Measurements from ENCODE around the gene HIRA. TPM values are rescaled to one million over a fixed set of nuclear protein-coding genes. Genes with fewer than 3 reads are reported as not detected.
"Not testable (repeated sequence)": the region's sequence is repeated elsewhere in the genome, so short reads cannot be mapped to it uniquely, and the experiment has no call there.

Gene HIRA
- total RNA-seq, 1 experiment from 2014 or later, result 24.3 TPM

- Mint-ChIP-seq H3K27me3 (ENCODE audit: insufficient read depth, unreplicated experiment) (no peaks in the 10 kb centered on the region), H3K27ac (ENCODE audit: low read depth, unreplicated experiment) (no peak overlapping the region), H3K36me3 (ENCODE audit: insufficient read depth, unreplicated experiment) (peaks cover 50% of the 10 kb centered on the region), H3K9me3 (ENCODE audit: unreplicated experiment) (no peaks in the 10 kb centered on the region), H3K4me3 (ENCODE audit: unreplicated experiment) (no peak overlapping the region), H3K4me1 (ENCODE audit: insufficient read depth, unreplicated experiment) (no peaks in the 10 kb centered on the region)
- DNase-seq (ENCODE audit: unreplicated experiment), result no peak
- TF ChIP-seq CTCF (IDR thresholded peaks at IDR 0.05; ENCODE audit: unreplicated experiment), result no peak
- intact Hi-C loops (cut with micrococcal nuclease), result no loop called here
- POLR2A ChIA-PET, result interaction anchor here (0.6 to 0.7 kb wide), 3 partner anchors 10 to 940 kb away, joined by 3 read pairs; no protein-coding TSS in a partner anchor
- CTCF ChIA-PET, result interaction anchor here (0.7 kb wide), 1 partner anchor 26 kb away, joined by 4 read pairs; no protein-coding TSS in a partner anchor
- BruUV-seq (replicated peaks), result no TSS peak
These were observed 9.1 kb upstream of the HIRA start for GRCh38 chr22:19440411-19441195.

DNA sequence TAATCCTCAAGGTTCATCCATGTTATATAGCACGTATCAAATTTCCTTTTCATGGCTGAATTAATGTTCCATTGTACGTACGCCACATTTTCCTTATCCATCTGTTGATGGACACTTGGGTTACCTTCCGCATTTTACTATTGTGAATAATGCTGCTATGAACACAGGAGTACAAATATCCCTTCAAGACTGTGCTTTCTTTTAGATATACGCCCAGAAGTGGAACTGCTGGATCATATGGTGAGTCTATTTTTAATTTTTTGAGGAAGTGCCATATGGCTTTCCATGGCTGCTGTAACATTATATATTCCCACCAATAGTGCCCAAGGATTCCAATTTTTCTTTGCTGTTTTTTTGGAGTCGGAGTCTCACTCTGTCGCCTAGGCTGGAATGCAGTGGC is 6.8 kb upstream of the HIRA start:
- DNase-seq (ENCODE audit: unreplicated experiment), result no peak
- Mint-ChIP-seq H3K27me3 (ENCODE audit: insufficient read depth, unreplicated experiment) (no peaks in the 10 kb centered on the region), H3K27ac (ENCODE audit: low read depth, unreplicated experiment) (no peak overlapping the region), H3K9me3 (ENCODE audit: unreplicated experiment) (no peaks in the 10 kb centered on the region), H3K4me3 (ENCODE audit: unreplicated experiment) (no peak overlapping the region), H3K36me3 (ENCODE audit: insufficient read depth, unreplicated experiment) (peaks cover 51% of the 10 kb centered on the region), H3K4me1 (ENCODE audit: insufficient read depth, unreplicated experiment) (no peaks in the 10 kb centered on the region)
- ChIA-PET CTCF (interaction anchor here (0.8 to 1.1 kb wide), 2 partner anchors 36 to 40 kb away, joined by 4 read pairs; no protein-coding TSS in a partner anchor), POLR2A (interaction anchor here (1.7 kb wide), 1 partner anchor 9 kb away, joined by 3 read pairs; the partner anchor contains the start of gene C22orf39)
- BruUV-seq (replicated peaks), result no TSS peak
- intact Hi-C loops (cut with micrococcal nuclease), result no loop called here
- TF ChIP-seq CTCF (IDR thresholded peaks at IDR 0.05; ENCODE audit: unreplicated experiment), result no peak

DNA sequence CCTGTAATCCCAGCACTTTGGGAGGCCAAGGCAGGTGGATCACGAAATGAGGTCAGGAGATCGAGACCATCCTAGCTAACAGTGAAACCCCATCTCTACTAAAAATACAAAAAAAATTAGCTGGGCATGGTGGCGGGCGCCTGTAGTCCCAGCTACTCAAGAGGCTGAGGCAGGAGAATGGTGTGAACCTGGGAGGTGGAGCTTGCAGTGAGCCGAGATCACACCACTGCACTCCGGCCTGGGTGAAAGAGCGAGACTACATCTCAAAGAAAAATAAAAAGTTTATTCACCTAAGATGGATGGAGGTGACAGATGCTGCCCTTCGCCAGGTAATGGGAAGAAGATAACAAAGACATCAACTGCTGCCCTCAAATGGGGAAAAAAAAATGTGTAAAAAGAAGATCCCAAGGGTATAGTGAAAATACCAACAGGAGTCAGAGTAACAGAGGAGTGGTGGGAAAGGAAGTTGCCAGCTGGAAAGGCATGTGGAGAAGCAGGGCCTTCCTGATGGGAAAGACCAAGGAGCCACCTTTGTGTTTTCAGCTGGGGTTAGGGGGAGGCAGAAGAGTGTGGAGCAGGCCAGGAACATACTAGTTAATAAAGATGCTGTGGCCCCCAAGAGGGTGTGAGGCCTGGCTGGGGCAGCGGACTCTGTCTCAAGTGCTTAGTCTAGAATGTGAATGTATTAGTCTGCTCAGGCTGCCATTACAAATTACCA is 5.1 kb upstream of the HIRA start:
- H3K27ac Mint-ChIP-seq (ENCODE audit: low read depth, unreplicated experiment), result peak overlapping the region; percentile 54
- H3K4me3 Mint-ChIP-seq (ENCODE audit: unreplicated experiment); H3K27me3 Mint-ChIP-seq (ENCODE audit: insufficient read depth, unreplicated experiment); H3K4me1 Mint-ChIP-seq (ENCODE audit: insufficient read depth, unreplicated experiment); DNase-seq (ENCODE audit: unreplicated experiment); intact Hi-C loops (cut with micrococcal nuclease); BruUV-seq (replicated peaks); H3K9me3 Mint-ChIP-seq (ENCODE audit: unreplicated experiment): not testable (repeated sequence)
- ChIA-PET POLR2A (interaction anchor here (0.6 to 1.5 kb wide), 2 partner anchors 9 to 43 kb away, joined by 3 to 4 read pairs; partner anchors contain the start of gene CDC45), CTCF (interaction anchor here (0.6 kb wide), 1 partner anchor 323 kb away, joined by 3 read pairs; no protein-coding TSS in a partner anchor)
- H3K36me3 Mint-ChIP-seq (ENCODE audit: insufficient read depth, unreplicated experiment), result peaks cover 53% of the 10 kb centered on the region

DNA sequence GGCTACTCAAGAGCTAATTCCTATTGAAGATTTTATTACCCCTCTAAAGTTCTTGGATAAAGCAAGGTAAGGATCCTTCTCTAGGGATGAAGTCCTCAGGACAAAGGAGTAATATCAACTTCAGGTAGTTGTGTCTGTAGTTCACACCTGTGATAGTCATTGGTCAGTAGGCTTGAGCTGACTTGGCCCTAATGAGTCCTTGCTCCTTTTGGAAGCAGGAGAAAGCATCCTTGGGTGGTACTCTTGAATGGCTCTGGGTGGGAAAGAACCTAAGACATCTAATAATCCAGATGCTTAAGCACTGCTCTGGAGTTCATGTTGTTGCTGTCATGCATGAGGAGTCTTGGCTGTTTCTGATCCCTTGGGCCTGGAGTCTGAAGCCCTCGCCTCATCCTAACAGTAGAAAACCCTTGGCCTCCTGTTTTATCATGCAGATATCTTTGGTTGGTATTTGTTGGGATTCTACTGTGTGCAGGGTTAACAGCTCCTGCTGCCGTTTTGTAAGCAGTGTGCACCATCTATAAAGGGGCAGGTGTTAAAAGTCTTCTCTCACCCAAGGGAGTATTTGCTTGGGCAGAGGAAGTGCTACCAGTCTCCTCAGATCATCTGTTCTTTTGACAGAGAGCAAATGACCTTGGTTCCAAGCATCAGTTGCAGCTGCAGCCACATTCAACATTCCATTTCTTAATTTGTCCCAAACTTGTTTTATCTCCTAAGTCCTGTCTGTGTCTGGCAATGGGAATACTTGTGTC is 3.5 kb upstream of the HIRA start:
- intact Hi-C loops (cut with micrococcal nuclease), result loop anchor here (5.0 kb wide), 1 partner anchor 197 kb away; no protein-coding TSS in a partner anchor
- no TSS peak for BruUV-seq (replicated peaks)
- H3K27me3 Mint-ChIP-seq (ENCODE audit: insufficient read depth, unreplicated experiment), result no peaks in the 10 kb centered on the region
- ChIA-PET POLR2A (interaction anchor here (1.2 to 5.7 kb wide), 4 partner anchors 10 to 256 kb away, joined by 3 to 127 read pairs (median 6); partner anchors contain the start of genes C22orf39, CDC45 and UFD1), CTCF (interaction anchor here (1.2 kb wide), 1 partner anchor 42 kb away, joined by 3 read pairs; no protein-coding TSS in a partner anchor)
- no peak overlapping the region for H3K4me3 Mint-ChIP-seq (ENCODE audit: unreplicated experiment)
- no peak overlapping the region for H3K27ac Mint-ChIP-seq (ENCODE audit: low read depth, unreplicated experiment)
- no peaks in the 10 kb centered on the region for H3K9me3 Mint-ChIP-seq (ENCODE audit: unreplicated experiment)
- H3K4me1 Mint-ChIP-seq (ENCODE audit: insufficient read depth, unreplicated experiment), result peaks cover 4% of the 10 kb centered on the region
- TF ChIP-seq CTCF (IDR thresholded peaks at IDR 0.05; ENCODE audit: unreplicated experiment), result no peak
- peaks cover 41% of the 10 kb centered on the region for H3K36me3 Mint-ChIP-seq (ENCODE audit: insufficient read depth, unreplicated experiment)
- no peak for DNase-seq (ENCODE audit: unreplicated experiment)

Data from MCF 10A (cell line).